KMS-11 (cell line): ENCODE data around the gene NDUFB5.

ENCODE experiments used
- H2AFZ ChIP-seq: fragments of 200-600 bp; sonication (generic); 2 replicates; pipeline ENCODE4 v1.6.1; 2016; ENCODE audit warnings: antibody characterized with exemption, mixed run types, low read depth
- H3K27ac ChIP-seq: fragments of 200-600 bp; sonication (generic); 2 replicates; pipeline ENCODE4 v1.6.1; 2016; ENCODE audit warnings: mild to moderate bottlenecking, mixed run types
- H3K27me3 ChIP-seq: fragments of 200-600 bp; sonication (generic); 2 replicates; pipeline ENCODE4 v1.6.1; 2017; ENCODE audit warnings: mild to moderate bottlenecking, low read depth, mixed run types, moderate library complexity; ENCODE audit not compliant: insufficient read depth
- H3K36me3 ChIP-seq: fragments of 200-600 bp; sonication (generic); 2 replicates; pipeline ENCODE4 v1.6.1; 2017; ENCODE audit warnings: mild to moderate bottlenecking, mixed run types; ENCODE audit not compliant: insufficient read depth
- H3K4me1 ChIP-seq: fragments of 200-600 bp; sonication (generic); 2 replicates; pipeline ENCODE4 v1.6.1; 2016; ENCODE audit warnings: mild to moderate bottlenecking, low read depth, mixed run types; ENCODE audit not compliant: poor library complexity, severe bottlenecking
- H3K4me2 ChIP-seq: fragments of 200-600 bp; sonication (generic); 2 replicates; pipeline ENCODE4 v1.7.0; 2016; ENCODE audit warnings: mild to moderate bottlenecking, mixed run types
- H3K4me3 ChIP-seq: fragments of 200-600 bp; sonication (generic); IDR thresholded peaks from 2 replicates; pipeline ENCODE4 v1.6.1; 2017; ENCODE audit warnings: low read depth, low read length, mixed read lengths; ENCODE audit not compliant: insufficient read depth
- H3K79me2 ChIP-seq: fragments of 200-600 bp; sonication (generic); 2 replicates; pipeline ENCODE4 v1.6.1; 2016; ENCODE audit warnings: low read depth, mixed run types; ENCODE audit not compliant: insufficient read depth
- H3K9ac ChIP-seq: fragments of 200-600 bp; sonication (generic); 2 replicates; pipeline ENCODE4 v1.6.1; 2016; ENCODE audit warnings: mild to moderate bottlenecking, mixed run types
- H4K20me1 ChIP-seq: fragments of 200-600 bp; sonication (generic); 2 replicates; pipeline ENCODE4 v1.6.1; 2016; ENCODE audit warnings: mild to moderate bottlenecking, mixed run types; ENCODE audit not compliant: insufficient read depth
- TF ChIP-seq, protein P1 (sequence below): fragments of 200-600 bp; sonication (generic); conservative IDR thresholded peaks from 2 replicates; pipeline ENCODE4 v1.6.1; 2017; ENCODE audit warnings: low read depth, mild to moderate bottlenecking, antibody characterized with exemption, low read length, moderate library complexity, mixed read lengths

The NDUFB5 gene

DNA sequence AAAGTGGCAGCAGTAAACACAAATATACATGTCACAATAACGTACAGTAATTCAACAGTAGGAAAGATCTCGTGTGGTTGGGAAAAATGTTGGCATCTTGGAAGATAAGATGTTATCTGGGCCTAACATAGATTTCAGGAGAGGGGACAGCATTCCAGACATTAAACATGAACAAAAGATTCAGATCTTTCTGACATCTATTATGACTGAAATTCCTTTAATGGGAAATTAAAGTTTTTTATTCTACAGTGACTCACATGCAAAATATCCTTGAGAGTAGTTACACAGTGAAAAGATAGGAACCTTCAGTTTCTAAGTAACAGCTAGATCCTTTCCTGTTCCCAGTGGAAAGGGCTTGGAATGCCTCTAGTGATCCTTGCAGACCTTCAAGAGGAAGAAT, 9.2 kb downstream of the NDUFB5 start:
- TF ChIP-seq, protein P1, sequence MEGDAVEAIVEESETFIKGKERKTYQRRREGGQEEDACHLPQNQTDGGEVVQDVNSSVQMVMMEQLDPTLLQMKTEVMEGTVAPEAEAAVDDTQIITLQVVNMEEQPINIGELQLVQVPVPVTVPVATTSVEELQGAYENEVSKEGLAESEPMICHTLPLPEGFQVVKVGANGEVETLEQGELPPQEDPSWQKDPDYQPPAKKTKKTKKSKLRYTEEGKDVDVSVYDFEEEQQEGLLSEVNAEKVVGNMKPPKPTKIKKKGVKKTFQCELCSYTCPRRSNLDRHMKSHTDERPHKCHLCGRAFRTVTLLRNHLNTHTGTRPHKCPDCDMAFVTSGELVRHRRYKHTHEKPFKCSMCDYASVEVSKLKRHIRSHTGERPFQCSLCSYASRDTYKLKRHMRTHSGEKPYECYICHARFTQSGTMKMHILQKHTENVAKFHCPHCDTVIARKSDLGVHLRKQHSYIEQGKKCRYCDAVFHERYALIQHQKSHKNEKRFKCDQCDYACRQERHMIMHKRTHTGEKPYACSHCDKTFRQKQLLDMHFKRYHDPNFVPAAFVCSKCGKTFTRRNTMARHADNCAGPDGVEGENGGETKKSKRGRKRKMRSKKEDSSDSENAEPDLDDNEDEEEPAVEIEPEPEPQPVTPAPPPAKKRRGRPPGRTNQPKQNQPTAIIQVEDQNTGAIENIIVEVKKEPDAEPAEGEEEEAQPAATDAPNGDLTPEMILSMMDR, result no peak
- Histone ChIP-seq H3K4me3 (no peak overlapping the region), H2AFZ (no peak overlapping the region), H3K36me3 (no peaks in the 10 kb centered on the region), H3K27me3 (no peaks in the 10 kb centered on the region), H3K4me1 (no peaks in the 10 kb centered on the region), H3K27ac (no peak overlapping the region), H3K4me2 (no peak overlapping the region), H4K20me1 (no peaks in the 10 kb centered on the region), H3K9ac (no peak overlapping the region), H3K79me2 (no peaks in the 10 kb centered on the region)

DNA sequence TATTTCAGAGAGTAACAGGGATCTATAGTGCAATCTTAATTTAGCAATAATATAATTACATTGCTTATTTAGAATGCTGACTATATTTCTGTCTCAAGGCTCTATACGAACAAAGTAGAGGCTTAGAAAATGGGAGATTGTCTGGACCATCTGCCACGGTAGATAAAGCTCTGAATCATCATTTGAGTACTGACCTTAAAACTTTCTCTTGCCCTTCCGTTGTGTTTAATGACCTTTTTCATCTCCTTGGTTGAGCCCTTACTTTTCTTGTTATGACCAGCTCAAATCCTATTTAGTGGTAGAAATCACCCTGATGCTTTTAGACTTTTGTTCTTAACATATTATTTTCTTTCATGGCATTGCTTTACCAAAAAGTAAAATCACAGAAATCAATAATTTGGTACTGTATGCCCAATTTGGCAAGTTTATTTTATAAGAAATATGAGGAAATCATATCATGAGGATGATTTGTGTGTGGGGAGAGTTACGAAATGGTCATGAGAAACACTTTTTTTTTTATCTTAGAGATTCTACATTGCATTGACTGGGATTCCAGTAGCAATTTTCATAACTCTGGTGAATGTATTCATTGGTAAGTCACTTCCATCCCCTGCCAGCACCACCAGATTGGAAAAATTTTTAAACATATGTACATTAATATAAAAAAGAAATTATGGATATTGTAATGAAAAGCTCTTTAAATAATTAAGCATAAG, 11.0 kb downstream of the NDUFB5 start:
- Histone ChIP-seq H3K36me3 (0 out of 2 replicates have a peak, but pooled peaks cover 2% of the 10 kb centered on the region), H3K4me3 (no peak overlapping the region), H3K27me3 (no peaks in the 10 kb centered on the region), H3K79me2 (no peaks in the 10 kb centered on the region), H3K9ac (no peak overlapping the region), H2AFZ (no peak overlapping the region), H3K4me1 (no peaks in the 10 kb centered on the region), H3K27ac (no peak overlapping the region), H4K20me1 (no peaks in the 10 kb centered on the region), H3K4me2 (no peak overlapping the region)
- TF ChIP-seq, protein P1, result no peak

DNA sequence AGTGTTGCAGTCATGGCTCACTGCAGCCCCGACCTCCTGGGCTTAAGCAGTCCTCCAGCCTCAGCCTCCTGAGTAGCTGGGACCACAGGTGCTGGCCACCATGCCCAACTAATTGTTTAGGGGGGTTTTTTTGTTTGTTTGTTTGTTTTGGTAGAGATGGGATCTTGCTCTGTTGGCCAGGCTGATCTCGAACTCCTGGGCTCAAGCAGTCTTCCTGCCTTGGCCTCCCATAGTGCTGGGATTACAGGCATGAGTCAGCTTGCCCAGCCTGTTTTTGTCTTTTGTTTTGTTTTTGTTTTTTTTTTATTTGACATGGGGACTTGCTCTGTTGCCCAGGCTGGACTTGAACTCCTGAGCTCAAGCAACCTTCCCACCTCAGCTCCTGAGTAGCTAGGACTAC, 17.4 kb downstream of the NDUFB5 start:
- TF ChIP-seq, protein P1, result no peak
- Histone ChIP-seq H3K27me3 (no peaks in the 10 kb centered on the region), H3K4me2 (no peak overlapping the region), H3K79me2 (no peaks in the 10 kb centered on the region), H3K27ac (no peak overlapping the region), H3K9ac (no peak overlapping the region), H3K4me1 (no peaks in the 10 kb centered on the region), H3K4me3 (no peak overlapping the region), H2AFZ (no peak overlapping the region), H4K20me1 (no peaks in the 10 kb centered on the region), H3K36me3 (peaks cover 3% of the 10 kb centered on the region; the same call in 1 of the 2 replicates)

DNA sequence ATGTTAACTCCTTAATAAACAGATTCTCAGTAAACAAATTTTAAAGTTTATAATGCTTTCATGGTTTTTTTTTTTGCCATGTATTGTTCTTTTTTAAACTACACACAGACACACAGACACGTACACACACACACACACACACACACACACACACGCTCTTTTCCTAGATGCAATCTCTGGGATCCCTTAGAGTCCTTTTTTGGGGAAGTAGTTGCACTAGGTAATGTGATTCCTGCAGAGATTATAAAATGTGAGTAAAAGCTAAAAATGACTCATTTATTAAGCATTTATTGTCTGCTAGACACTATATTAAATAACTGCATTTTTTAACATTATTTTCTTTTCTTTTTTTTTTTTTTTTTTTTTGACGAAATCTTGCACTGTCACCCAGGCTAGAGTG, 19.9 kb downstream of the NDUFB5 start:
- Histone ChIP-seq H3K27me3 (no peaks in the 10 kb centered on the region), H3K36me3 (peaks cover 3% of the 10 kb centered on the region; the same call in 1 of the 2 replicates), H4K20me1 (no peaks in the 10 kb centered on the region), H3K79me2 (no peaks in the 10 kb centered on the region), H3K4me1 (no peaks in the 10 kb centered on the region), H3K27ac (no peak overlapping the region), H3K9ac (no peak overlapping the region), H3K4me3 (no peak overlapping the region), H2AFZ (no peak overlapping the region), H3K4me2 (no peak overlapping the region)
- TF ChIP-seq, protein P1, result no peak
